Common myeloid progenitor, CD34-positive (primary cell): ENCODE data around the gene TRPM2.

Experiments
- CTCF ChIA-PET: fragments of 350-600 bp; sonication (Branson Sonifier 250); formaldehyde crosslinking; loops from one replicate; lab custom pipeline; 2021; ENCODE audit warnings: antibody characterized with exemption; lab: Charles Lee
- POLR2A ChIA-PET: fragments of 350-600 bp; sonication (Branson Sonifier 250); formaldehyde crosslinking; loops from one replicate; lab custom pipeline; 2021; ENCODE audit warnings: antibody characterized with exemption; lab: Charles Lee
- DNase-seq, 3 donors: peaks; one replicate each; pipeline versions ENCODE4 v3.0.0 to v3.0.0-alpha.2; 2013
- H3K27ac ChIP-seq, 2 experiments: 1 replicate in 1 of 2; 2 replicates in 1 of 2; pipeline ENCODE4 v1.7.0; 2013; ENCODE audit warnings: inconsistent platforms in 2 of 2, low read length in 2 of 2, mild to moderate bottlenecking in 2 of 2, low read depth in 1 of 2, moderate library complexity in 1 of 2; ENCODE audit not compliant: severe bottlenecking in 2 of 2, insufficient read depth in 1 of 2, poor library complexity in 1 of 2
- H3K27me3 ChIP-seq, 5 experiments: replicated peaks in 2 of 5; 1 replicate in 3 of 5; 2 replicates in 2 of 5; pipeline versions ENCODE4 v1.6.1 to v1.7.0; 2013; ENCODE audit warnings: low read length in 4 of 5, mild to moderate bottlenecking in 2 of 5, moderate library complexity in 2 of 5, inconsistent platforms in 1 of 5; ENCODE audit not compliant: insufficient read depth in 5 of 5, control insufficient read depth in 4 of 5
- H3K36me3 ChIP-seq, 4 experiments: 1 replicate in 2 of 4; 2 replicates in 2 of 4; pipeline versions ENCODE4 v1.6.1 to v1.7.0; 2013; ENCODE audit warnings: low read length in 3 of 4, control low read depth in 1 of 4, mild to moderate bottlenecking in 1 of 4; ENCODE audit not compliant: control insufficient read depth in 4 of 4, insufficient read depth in 4 of 4
- H3K4me1 ChIP-seq, 4 experiments: 1 replicate in 3 of 4; 2 replicates in 1 of 4; pipeline versions ENCODE4 v1.6.1 to v1.7.1; 2013; ENCODE audit warnings: low read length in 3 of 4, mild to moderate bottlenecking in 3 of 4, control low read depth in 1 of 4, inconsistent platforms in 1 of 4, moderate library complexity in 1 of 4; ENCODE audit not compliant: control insufficient read depth in 4 of 4, insufficient read depth in 4 of 4; ENCODE audit errors: control extremely low read depth in 1 of 4
- H3K4me3 ChIP-seq, 7 experiments: 1 replicate in 4 of 7; 2 replicates in 3 of 7; pipeline versions ENCODE4 v1.5.1 to v1.7.0; 2013; ENCODE audit warnings: mild to moderate bottlenecking in 7 of 7, low read length in 6 of 7, moderate library complexity in 6 of 7, inconsistent platforms in 2 of 7, low read depth in 2 of 7, control low read depth in 1 of 7; ENCODE audit not compliant: insufficient read depth in 4 of 7, control insufficient read depth in 1 of 7; ENCODE audit errors: extremely low read depth in 1 of 7
- H3K9me3 ChIP-seq, 5 experiments: 1 replicate in 4 of 5; 2 replicates in 1 of 5; pipeline versions ENCODE4 v1.6.1 to v1.7.1; 2013; ENCODE audit warnings: low read length in 4 of 5, mild to moderate bottlenecking in 2 of 5, inconsistent platforms in 1 of 5, low read depth in 1 of 5, moderate library complexity in 1 of 5; ENCODE audit not compliant: control insufficient read depth in 4 of 5, insufficient read depth in 2 of 5; ENCODE audit errors: control extremely low read depth in 1 of 5
- WGBS: methylation state at CpG from one replicate; pipeline ENCODE4 v1.1.5; 2013; ENCODE audit not compliant: insufficient coverage; 5-methylcytosine and 5-hydroxymethylcytosine counted together

The TRPM2 gene

GRCh38 chr21:44405948-44406872 lies 52.8 kb downstream of the TRPM2 start:
- WGBS = 81% methylated on average over 14 of the region's 37 CpGs

DNA sequence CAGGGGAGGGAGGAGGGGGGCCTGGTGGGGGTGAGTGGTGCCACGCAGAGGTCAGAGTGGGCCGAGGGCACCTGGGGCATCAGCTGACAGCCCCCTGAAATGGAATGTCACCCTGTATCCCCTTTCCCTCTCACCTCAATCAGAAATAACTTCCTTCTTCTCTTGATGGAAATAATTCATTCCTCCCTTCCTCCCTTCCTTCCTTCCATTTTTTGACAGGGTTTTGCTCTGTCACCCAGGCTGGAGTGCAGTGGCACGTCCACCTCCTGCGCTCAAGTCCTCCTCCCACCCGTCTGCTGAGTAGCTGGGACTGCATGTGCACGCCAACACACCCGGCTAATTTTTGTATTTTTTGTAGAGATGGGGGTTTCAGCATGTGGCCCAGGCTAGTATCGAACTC lies 53.5 kb downstream of the TRPM2 start:
- ChIA-PET POLR2A (no interaction called here), CTCF (no interaction called here)
- Histone ChIP-seq H3K4me1 (no peaks in the 10 kb centered on the region), H3K27ac (no peak overlapping the region), H3K4me3 (no peak overlapping the region), H3K36me3 (peaks cover 0 to 14% (median under 1%) of the 10 kb centered on the region in 4 experiments), H3K9me3 (peaks cover 0 to 14% (median 3%) of the 10 kb centered on the region in 5 experiments), H3K27me3 (no peaks in the 10 kb centered on the region)
- no peak for DNase-seq
- 92% methylated on average over 2 of the region's 8 CpGs for WGBS

More at GRCh38 chr21:44405948-44406872, 52.8 kb downstream of the TRPM2 start:
- Histone ChIP-seq H3K9me3 (peaks cover 0 to 14% (median 0%) of the 10 kb centered on the region in 5 experiments), H3K27ac (no peak overlapping the region), H3K36me3 (peaks cover 0 to 9% (median under 1%) of the 10 kb centered on the region in 4 experiments), H3K27me3 (no peaks in the 10 kb centered on the region), H3K4me1 (no peaks in the 10 kb centered on the region), H3K4me3 (no peak overlapping the region)
- no peak for DNase-seq
- CTCF ChIA-PET = no interaction called here
- POLR2A ChIA-PET = no interaction called here

DNA sequence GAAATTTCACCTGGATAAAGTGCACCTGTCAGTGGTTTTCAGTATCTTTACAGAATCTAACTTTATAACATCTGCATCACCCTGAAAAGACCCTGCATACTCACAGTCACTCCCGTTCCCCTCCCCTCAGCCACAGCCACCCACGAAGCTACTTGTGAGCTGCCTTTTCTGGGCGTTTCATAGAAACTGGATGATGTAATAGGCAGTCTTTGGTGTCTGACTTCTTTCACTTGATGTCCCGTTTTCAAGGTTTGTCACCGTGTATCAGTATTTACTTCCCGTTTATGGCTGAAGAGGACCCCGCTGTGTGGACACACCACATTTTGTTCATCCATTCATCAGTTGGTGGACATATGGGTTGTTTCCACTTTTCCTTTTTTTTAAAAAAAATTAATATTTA lies 54.1 kb downstream of the TRPM2 start:
- Histone ChIP-seq H3K27ac (no peak overlapping the region), H3K4me1 (no peaks in the 10 kb centered on the region), H3K9me3 (peaks cover 0 to 14% (median 3%) of the 10 kb centered on the region in 5 experiments), H3K36me3 (peaks cover 0 to 14% (median under 1%) of the 10 kb centered on the region in 4 experiments), H3K27me3 (no peaks in the 10 kb centered on the region), H3K4me3 (no peak overlapping the region)
- CTCF ChIA-PET = no interaction called here
- WGBS = 90% methylated on average over 2 of the region's 7 CpGs
- POLR2A ChIA-PET = no interaction called here
- DNase-seq = no peak

DNA sequence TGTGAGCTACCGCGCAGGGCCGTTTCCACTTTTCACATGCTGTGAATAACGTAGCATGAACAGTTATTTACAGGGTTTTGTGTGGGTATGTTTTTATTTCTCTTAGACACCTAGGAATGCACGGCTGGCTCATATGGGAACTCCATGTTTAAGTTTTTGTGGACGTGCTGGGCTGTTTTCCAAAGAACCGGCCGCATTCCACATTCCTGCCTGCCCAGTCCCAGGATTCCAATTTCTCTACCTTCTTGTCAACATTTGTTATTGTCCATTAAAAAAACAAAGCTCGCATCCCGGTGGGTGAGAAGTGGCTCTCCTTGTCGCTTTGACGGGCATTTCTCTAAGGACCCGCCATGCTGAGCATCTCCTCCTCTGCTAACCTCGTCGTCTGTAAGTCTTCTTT lies 54.8 kb downstream of the TRPM2 start:
- ChIA-PET CTCF (no interaction called here), POLR2A (no interaction called here)
- H3K36me3 ChIP-seq = peaks cover 0 to 14% (median under 1%) of the 10 kb centered on the region in 4 experiments
- no peaks in the 10 kb centered on the region for H3K27me3 ChIP-seq
- peaks cover 0 to 14% (median 3%) of the 10 kb centered on the region in 5 experiments for H3K9me3 ChIP-seq
- no peak overlapping the region for H3K27ac ChIP-seq
- 97% methylated on average over 14 of the region's 15 CpGs for WGBS
- H3K4me1 ChIP-seq = no peaks in the 10 kb centered on the region
- DNase-seq = no peak
- no peak overlapping the region for H3K4me3 ChIP-seq

DNA sequence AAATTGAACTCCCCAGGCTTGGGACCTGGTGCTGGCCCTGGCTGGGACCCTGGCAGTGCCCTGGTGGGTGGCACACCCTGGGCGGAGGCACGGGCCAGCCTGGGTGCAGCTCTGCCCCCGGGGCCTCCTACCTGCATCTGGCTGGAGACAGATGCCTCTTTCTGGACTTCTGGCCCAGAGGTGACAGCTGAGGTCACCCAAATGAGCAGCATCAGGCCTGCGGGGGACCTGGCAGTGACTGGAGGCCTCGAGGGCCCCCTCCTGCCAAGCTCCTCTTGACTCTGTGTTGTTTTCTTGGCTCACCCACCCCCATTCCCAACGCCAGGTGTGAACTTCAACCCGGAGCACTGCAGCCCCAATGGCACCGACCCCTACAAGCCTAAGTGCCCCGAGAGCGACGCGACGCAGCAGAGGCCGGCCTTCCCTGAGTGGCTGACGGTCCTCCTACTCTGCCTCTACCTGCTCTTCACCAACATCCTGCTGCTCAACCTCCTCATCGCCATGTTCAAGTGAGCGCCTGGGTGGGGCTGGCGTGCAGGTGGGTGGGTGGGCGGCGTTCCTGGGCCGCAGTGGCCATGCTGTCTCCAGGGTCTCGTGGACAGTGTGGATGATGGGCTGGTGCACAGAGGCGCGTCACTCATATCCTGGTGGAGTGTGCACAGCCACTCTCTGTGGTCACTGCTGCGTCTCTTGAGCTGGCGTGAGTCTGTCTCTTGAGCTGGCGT lies 60.3 kb downstream of the TRPM2 start:
- WGBS = 97% methylated on average over 20 of the region's 27 CpGs
- Histone ChIP-seq H3K27ac (no peak overlapping the region), H3K4me3 (no peak overlapping the region), H3K27me3 (no peaks in the 10 kb centered on the region), H3K9me3 (peaks cover 0 to 19% (median 5%) of the 10 kb centered on the region in 5 experiments), H3K36me3 (peaks cover 0 to 20% (median 0%) of the 10 kb centered on the region in 4 experiments), H3K4me1 (no peaks in the 10 kb centered on the region)
- POLR2A ChIA-PET = no interaction called here
- CTCF ChIA-PET = no interaction called here
- DNase-seq = no peak

- Histone ChIP-seq H3K27ac (no peak overlapping the region), H3K27me3 (no peaks in the 10 kb centered on the region), H3K36me3 (peaks cover 0 to 26% (median 0%) of the 10 kb centered on the region in 4 experiments), H3K9me3 (peaks cover 0 to 13% (median 5%) of the 10 kb centered on the region in 5 experiments), H3K4me3 (no peak overlapping the region), H3K4me1 (no peaks in the 10 kb centered on the region)
- ChIA-PET CTCF (no interaction called here), POLR2A (no interaction called here)
- no peak for DNase-seq
- 96% methylated on average over 23 of the region's 30 CpGs for WGBS
Observed at GRCh38 chr21:44414291-44415072, 61.1 kb downstream of the TRPM2 start.
